KMS-11 (cell line): ENCODE measurements around the gene ISCU.

ENCODE experiments used
- H2AFZ ChIP-seq: fragments of 200-600 bp; sonication (generic); 2 replicates; pipeline ENCODE4 v1.6.1; 2016; ENCODE audit warnings: antibody characterized with exemption, mixed run types, low read depth
- H3K27ac ChIP-seq: fragments of 200-600 bp; sonication (generic); 2 replicates; pipeline ENCODE4 v1.6.1; 2016; ENCODE audit warnings: mild to moderate bottlenecking, mixed run types
- H3K27me3 ChIP-seq: fragments of 200-600 bp; sonication (generic); 2 replicates; pipeline ENCODE4 v1.6.1; 2017; ENCODE audit warnings: mild to moderate bottlenecking, low read depth, mixed run types, moderate library complexity; ENCODE audit not compliant: insufficient read depth
- H3K36me3 ChIP-seq: fragments of 200-600 bp; sonication (generic); 2 replicates; pipeline ENCODE4 v1.6.1; 2017; ENCODE audit warnings: mild to moderate bottlenecking, mixed run types; ENCODE audit not compliant: insufficient read depth
- H3K4me1 ChIP-seq: fragments of 200-600 bp; sonication (generic); 2 replicates; pipeline ENCODE4 v1.6.1; 2016; ENCODE audit warnings: mild to moderate bottlenecking, low read depth, mixed run types; ENCODE audit not compliant: poor library complexity, severe bottlenecking
- H3K4me2 ChIP-seq: fragments of 200-600 bp; sonication (generic); 2 replicates; pipeline ENCODE4 v1.7.0; 2016; ENCODE audit warnings: mild to moderate bottlenecking, mixed run types
- H3K4me3 ChIP-seq: fragments of 200-600 bp; sonication (generic); IDR thresholded peaks from 2 replicates; pipeline ENCODE4 v1.6.1; 2017; ENCODE audit warnings: low read depth, low read length, mixed read lengths; ENCODE audit not compliant: insufficient read depth
- H3K79me2 ChIP-seq: fragments of 200-600 bp; sonication (generic); 2 replicates; pipeline ENCODE4 v1.6.1; 2016; ENCODE audit warnings: low read depth, mixed run types; ENCODE audit not compliant: insufficient read depth
- H3K9ac ChIP-seq: fragments of 200-600 bp; sonication (generic); 2 replicates; pipeline ENCODE4 v1.6.1; 2016; ENCODE audit warnings: mild to moderate bottlenecking, mixed run types
- H4K20me1 ChIP-seq: fragments of 200-600 bp; sonication (generic); 2 replicates; pipeline ENCODE4 v1.6.1; 2016; ENCODE audit warnings: mild to moderate bottlenecking, mixed run types; ENCODE audit not compliant: insufficient read depth
- CTCF ChIP-seq: fragments of 200-600 bp; sonication (generic); conservative IDR thresholded peaks from 2 replicates; pipeline ENCODE4 v1.6.1; 2017; ENCODE audit warnings: low read depth, mild to moderate bottlenecking, antibody characterized with exemption, low read length, moderate library complexity, mixed read lengths

Gene ISCU

DNA sequence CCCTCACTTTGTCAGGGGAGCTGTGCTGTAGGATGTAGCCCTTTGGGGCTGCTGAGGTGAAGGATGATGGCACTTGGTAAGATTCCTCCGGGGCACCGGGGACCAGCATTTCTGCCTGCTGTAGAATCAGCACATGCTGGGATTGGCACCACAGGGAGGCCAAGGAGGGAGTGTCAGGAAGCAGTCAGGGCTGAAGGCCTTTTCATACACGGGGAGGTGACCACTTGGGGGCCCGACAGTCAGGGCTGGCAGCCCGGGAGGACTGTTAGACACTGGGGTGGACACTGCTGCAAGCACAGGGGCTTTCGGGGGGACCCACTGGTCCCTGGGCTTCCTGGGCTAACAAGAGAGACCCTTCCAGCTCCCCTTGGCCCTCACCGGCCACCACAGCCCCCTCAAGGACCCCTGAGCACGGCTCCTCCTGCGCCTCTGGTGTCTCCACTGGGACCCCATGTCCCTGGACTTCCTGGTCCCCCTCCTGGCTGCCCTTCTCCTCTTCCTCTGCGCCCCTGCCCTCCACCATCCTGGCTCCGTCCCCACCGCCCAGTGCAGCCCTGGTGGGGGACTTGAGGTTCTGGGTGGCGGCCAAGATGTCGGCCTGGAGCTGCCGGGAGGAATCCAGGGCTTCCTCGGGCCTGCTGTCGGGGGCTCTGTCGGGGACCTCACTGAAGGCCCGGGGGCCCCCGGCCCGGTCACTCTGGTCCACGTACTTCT, 29.0 kb downstream of the ISCU start:
- Histone ChIP-seq H3K9ac (no peak overlapping the region), H3K27ac (no peak overlapping the region), H3K27me3 (no peaks in the 10 kb centered on the region), H2AFZ (no peak overlapping the region), H3K4me1 (peaks cover 7% of the 10 kb centered on the region), H3K79me2 (no peaks in the 10 kb centered on the region), H3K36me3 (no peaks in the 10 kb centered on the region), H3K4me3 (no peak overlapping the region), H3K4me2 (no peak overlapping the region), H4K20me1 (no peaks in the 10 kb centered on the region)
- no peak for TF ChIP-seq CTCF

GRCh38 chr12:108592033-108592909, 29.9 kb downstream of the ISCU start:
- Histone ChIP-seq H2AFZ (no peak overlapping the region), H3K27me3 (no peaks in the 10 kb centered on the region), H3K9ac (no peak overlapping the region), H3K4me3 (no peak overlapping the region), H4K20me1 (no peaks in the 10 kb centered on the region), H3K79me2 (no peaks in the 10 kb centered on the region), H3K27ac (no peak overlapping the region), H3K4me1 (peaks cover 7% of the 10 kb centered on the region), H3K4me2 (no peak overlapping the region), H3K36me3 (no peaks in the 10 kb centered on the region)
- no peak for TF ChIP-seq CTCF

GRCh38 chr12:108594323-108594903, 32.0 kb downstream of the ISCU start:
- no peaks in the 10 kb centered on the region for H3K4me1 ChIP-seq
- no peak overlapping the region for H2AFZ ChIP-seq

More at GRCh38 chr12:108594323-108594903, 32.0 kb downstream of the ISCU start:
- H3K27ac ChIP-seq = no peak overlapping the region
- H3K4me2 ChIP-seq = no peak overlapping the region
- no peak overlapping the region for H3K4me3 ChIP-seq
- no peaks in the 10 kb centered on the region for H4K20me1 ChIP-seq
- H3K9ac ChIP-seq = no peak overlapping the region
- no peaks in the 10 kb centered on the region for H3K27me3 ChIP-seq
- H3K36me3 ChIP-seq = no peaks in the 10 kb centered on the region
- TF ChIP-seq CTCF = no peak
- H3K79me2 ChIP-seq = no peaks in the 10 kb centered on the region
